CD4-positive, alpha-beta T cell treated with Interferon alpha-2 for 1 hour (primary cell): Measurements from ENCODE around the gene GJC1.

Source experiments
- DNase-seq, 2 donors: peaks; one replicate each; pipeline ENCODE4 v3.0.0-alpha.2; 2020 to 2022

The GJC1 gene

GRCh38 chr17:44797802-44798201 is 32.3 kb downstream of the GJC1 start:
- no peak for DNase-seq

- no peak for DNase-seq
These were observed 33.4 kb downstream of the GJC1 start for GRCh38 chr17:44796731-44797130.

GRCh38 chr17:44795928-44796327 is 34.2 kb downstream of the GJC1 start:
- no peak for DNase-seq

- no peak for DNase-seq
These were observed 34.7 kb downstream of the GJC1 start for GRCh38 chr17:44795421-44795820.

GRCh38 chr17:44794851-44795413 is 35.2 kb downstream of the GJC1 start:
- DNase-seq = peak in 1 of 2 donors; percentile 34

DNA sequence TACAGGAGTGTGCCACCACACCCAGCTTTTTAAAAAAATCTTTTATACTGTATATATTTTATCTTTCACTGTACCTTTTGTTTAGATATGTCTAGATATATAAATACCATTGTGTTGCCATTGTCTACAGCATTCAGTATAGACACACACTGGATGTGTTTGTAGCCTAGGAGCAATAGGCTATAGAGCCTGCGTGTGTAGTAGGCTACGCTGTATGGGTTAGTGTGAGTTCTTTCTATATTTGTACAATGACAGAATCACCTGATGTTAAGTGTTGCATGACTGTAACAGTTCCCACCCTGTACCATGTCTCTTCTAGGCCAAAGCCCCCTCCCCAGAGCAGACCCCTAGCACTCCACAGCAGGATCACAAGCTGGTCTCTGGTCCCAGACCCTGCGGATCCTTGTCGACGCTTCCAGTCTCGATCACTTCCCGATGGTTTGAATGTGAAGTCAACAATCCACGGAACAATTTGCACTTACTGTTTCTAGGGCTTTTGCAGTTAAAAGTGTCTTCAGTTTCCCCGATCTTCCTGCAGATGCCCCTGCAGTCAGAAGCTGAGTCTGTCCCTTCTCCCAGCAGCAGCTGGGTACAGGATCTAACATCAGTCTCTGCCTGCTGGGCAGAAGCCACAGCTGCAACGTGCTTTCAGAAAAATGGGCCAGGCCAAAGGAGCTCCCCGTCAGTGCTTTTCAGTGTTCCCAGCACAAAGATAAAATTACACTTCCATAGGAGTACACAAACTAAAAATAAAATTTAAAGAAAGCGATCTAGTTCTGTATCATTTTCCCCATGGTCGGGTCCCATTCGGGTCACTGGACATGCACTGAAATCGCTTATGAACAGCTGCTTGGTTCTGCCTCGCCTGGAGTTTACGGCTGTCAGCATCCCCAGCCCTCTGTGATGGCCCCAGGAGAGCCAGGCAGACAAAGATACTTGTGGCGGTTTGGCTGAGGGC is 35.9 kb downstream of the GJC1 start:
- DNase-seq = no peak

- no peak for DNase-seq
These were observed 37.8 kb downstream of the GJC1 start for GRCh38 chr17:44792276-44792675.

DNA sequence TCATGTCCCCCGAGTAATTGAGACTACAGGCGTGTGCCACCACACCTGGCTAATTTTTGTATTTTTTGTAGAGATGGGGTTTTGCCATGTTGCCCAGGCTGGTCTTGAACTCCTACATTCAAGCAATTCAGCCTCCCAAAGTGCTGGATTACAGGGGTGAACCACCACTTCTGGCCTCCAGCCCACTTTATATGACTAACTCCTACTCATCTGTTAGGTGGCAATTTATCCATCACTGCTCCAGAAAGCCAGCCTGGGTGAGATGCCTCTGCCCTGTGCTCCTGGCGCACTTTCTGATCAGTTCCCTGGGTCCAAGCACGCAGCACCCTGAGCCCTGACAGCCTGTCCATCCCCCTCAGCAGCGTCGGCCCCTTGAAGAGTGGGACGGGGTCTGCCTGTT is 41.9 kb downstream of the GJC1 start:
- DNase-seq = no peak

DNA sequence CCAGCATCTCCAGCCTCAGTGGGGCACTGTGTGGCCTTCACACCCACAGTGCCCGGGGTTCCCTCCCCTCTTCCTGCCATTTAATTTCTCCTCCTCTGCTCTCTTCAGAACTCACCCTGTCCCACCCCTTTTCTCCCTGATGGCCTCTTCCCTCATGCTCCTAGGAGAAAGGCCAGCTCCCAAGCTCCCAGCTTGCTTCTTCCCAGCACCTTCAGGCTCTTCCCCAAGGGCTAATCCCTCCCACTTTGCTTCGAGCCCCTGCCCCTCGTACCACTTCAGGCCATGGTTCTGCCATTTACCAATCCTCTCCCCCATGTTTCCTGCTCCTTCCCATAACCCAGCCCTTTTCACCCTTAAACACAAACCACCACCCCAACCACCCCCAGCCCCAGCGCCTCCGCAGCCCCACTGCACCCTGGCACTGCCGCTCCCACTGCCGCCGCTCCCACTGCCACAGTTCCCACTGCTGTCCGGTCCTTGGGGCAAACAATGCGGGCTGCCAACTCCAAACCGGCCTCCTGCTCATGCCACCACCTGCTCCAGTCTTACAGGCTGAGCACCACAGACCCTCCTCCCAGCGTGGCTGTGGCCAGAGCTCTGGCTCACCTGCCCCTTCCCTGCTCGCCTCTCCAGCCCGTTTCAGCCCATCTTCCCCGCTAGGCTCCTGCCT is 42.7 kb downstream of the GJC1 start:
- DNase-seq = no peak

GRCh38 chr17:44786551-44787081 is 43.5 kb downstream of the GJC1 start:
- DNase-seq = no peak

DNA sequence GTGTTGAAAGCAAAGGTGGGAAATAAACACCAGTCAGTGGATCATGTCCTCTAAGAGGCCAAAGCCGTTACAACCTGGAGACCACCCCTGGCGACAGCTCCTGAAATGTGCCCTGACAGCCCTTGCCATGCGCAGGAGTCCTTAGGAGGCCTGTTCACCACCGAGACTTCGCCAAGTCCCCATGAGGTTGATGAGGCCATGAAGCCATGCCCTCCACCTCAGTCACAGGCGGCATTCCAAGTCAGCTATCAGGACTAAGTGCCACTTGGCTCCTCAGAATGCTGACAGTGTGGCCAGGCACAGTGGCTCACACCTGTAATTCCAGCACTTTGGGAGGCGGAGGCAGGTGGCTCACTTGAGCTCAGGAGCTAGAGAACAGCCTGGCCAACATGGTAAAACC is 44.2 kb downstream of the GJC1 start:
- no peak for DNase-seq

GRCh38 chr17:44782326-44782850 is 47.7 kb downstream of the GJC1 start:
- DNase-seq = no peak

DNA sequence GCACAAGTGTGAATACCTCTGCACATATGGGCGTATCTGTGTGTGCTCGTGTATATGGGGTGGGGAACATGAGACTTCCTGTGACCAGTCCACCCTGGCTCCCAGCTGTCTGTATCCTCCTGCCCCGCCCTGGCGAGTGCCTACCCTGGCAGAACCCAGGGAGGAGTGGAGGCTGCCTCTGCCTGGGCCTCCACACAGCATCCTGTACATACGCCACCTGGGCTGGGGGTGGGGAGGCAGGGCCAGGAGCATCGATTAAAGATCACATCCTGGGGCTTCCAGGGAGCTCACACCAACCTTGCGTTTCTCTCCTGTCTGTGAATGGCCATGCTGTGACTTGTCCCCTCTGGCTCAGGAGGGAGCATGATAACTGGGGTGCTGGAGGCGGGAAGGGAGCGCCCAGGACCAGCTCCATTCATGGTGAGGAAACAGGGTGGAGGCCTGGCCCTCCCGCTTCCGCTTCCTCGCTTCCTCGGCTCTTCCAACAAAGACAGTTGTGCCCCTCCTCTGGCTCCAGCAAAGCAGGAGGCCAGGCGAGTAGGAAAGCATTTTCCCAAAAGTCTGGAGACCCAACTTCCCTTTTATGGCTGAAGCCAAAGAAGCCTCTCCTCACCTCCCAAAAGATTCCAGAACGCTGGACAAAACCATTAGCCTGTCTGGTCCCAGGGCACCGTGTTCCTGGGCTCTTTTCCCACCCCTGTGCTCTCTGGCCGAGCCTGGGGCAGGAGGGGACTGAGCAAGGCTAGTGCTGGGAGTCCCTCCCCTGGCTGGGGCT is 48.3 kb downstream of the GJC1 start:
- no peak for DNase-seq

- DNase-seq = no peak
These were observed 49.1 kb downstream of the GJC1 start for GRCh38 chr17:44780845-44781480.

- DNase-seq = no peak
These were observed 49.9 kb downstream of the GJC1 start for GRCh38 chr17:44780161-44780560.

DNA sequence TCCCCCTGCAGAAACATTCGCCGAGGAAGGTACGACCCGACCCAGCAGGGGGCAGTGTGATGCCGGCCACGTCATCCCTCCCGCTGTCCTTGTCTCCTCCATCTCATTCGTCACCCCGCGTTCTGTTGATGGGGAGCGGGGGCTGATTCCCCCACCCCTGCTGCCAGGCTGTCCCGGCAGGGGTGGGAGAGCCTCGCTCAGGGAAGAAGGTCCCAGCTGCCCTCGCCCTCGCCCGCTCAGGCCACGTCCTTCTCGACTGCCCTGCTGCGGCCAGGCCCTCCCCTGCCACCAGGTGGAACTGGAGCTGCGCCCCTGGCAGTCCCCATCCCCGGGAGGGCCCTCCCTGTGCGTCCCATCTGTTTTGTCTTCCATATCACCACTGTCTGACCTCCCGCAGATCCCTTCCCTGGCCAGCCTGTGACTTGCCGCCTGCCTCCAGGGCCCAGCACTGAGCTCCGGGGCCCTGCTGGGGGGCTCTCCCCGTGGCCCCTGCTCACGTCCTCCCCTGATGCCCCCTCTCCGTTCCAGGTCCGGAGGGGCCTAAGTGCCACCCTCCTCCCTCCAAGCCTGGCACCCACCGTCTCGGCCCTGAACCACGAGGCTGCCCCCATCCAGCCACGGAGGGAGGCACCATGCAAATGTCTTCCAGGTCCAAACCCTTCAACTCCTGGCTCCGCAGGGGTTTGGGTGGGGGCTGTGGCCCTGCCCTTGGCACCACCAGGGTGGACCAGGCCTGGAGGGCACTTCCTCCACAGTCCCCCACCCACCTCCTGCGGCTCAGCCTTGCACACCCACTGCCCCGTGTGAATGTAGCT is 50.7 kb downstream of the GJC1 start:
- DNase-seq = peak; percentile 77 to 84

DNA sequence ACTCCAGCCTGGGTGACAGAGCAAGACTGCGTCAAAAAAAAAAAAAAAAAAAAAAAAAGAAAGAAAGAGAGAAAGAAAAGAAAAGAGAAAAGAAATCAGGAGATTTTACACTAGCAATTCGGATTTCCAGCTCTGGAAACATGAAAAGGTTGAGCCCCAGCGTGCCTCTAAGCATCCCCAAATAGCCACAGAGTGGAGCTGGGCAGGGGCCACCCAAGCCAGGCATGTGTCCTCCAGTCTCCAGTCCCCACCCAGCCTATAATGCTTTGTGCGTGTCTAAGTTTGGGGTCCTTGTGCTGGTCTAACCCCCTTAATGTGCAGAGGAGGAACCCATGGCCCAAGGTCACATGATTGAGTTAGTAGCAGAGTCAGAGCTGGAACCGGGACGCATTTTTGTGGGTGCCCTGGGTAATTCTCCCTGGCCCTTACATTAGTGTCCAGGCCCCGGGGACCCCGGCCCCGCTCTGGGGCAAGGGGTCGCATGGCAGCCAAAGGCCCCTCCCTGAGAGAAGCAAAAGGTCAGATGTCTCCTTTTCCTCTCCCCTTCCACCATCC is 51.4 kb downstream of the GJC1 start:
- no peak for DNase-seq

- no peak for DNase-seq
These were observed 52.4 kb downstream of the GJC1 start for GRCh38 chr17:44777394-44778348.

GRCh38 chr17:44776628-44777393 is 53.3 kb downstream of the GJC1 start:
- DNase-seq = no peak
